Measurements from ENCODE around the gene APP.

APP gene

DNA sequence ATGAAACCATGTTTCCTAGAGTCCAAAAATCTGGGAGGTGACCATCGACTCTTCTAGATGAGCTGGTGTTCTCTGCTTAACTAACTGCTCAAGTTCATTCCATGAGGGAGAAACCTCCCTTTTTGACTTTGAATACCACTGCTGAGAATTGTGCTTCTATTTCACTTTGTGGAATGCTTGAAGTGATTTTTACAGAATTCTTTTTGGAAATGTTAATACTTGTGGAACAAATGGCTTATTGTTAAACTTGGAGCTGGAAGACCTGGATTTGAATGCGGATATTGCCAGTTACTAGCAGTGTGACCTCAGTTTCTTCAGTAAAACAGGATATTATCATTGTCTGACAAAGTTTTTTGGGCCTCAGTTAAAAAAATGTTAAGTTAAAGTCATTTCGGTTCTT is 36.5 kb upstream of the APP start:
- Histone ChIP-seq H3K79me2 (ENCODE audit: insufficient read depth, low read length) (no peaks in the 10 kb centered on the region), H3K36me3 (ENCODE audit: insufficient read depth, low read length) (no peaks in the 10 kb centered on the region), H3K27ac (ENCODE audit: low read length) (no peak overlapping the region), H3K4me1 (ENCODE audit: insufficient read depth, low read length) (peaks cover 12% of the 10 kb centered on the region), H3K9me3 (ENCODE audit: insufficient read depth, low read length, severe bottlenecking) (no peaks in the 10 kb centered on the region), H3K9ac (ENCODE audit: low read depth, low read length) (no peak overlapping the region), H2AFZ (ENCODE audit: low read depth, low read length) (no peak overlapping the region), H3K4me2 (ENCODE audit: insufficient read depth, low read length) (no peak overlapping the region), H4K20me1 (ENCODE audit: insufficient read depth, low read length) (no peaks in the 10 kb centered on the region), H3K27me3 (ENCODE audit: insufficient read depth, low read length, poor library complexity) (no peaks in the 10 kb centered on the region), H3K4me3 (ENCODE audit: low read depth in 1 of 2, low read length in 2 of 2) (no peak overlapping the region)
- no peak for ATAC-seq (ENCODE audit: insufficient read depth, low read depth)
- TF ChIP-seq, protein P1, sequence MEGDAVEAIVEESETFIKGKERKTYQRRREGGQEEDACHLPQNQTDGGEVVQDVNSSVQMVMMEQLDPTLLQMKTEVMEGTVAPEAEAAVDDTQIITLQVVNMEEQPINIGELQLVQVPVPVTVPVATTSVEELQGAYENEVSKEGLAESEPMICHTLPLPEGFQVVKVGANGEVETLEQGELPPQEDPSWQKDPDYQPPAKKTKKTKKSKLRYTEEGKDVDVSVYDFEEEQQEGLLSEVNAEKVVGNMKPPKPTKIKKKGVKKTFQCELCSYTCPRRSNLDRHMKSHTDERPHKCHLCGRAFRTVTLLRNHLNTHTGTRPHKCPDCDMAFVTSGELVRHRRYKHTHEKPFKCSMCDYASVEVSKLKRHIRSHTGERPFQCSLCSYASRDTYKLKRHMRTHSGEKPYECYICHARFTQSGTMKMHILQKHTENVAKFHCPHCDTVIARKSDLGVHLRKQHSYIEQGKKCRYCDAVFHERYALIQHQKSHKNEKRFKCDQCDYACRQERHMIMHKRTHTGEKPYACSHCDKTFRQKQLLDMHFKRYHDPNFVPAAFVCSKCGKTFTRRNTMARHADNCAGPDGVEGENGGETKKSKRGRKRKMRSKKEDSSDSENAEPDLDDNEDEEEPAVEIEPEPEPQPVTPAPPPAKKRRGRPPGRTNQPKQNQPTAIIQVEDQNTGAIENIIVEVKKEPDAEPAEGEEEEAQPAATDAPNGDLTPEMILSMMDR (IDR thresholded peaks at IDR 0.05; ENCODE audit: borderline replicate concordance, extremely low read depth, low read length, poor library complexity, severe bottlenecking): no peak
- no peak for TF ChIP-seq EZH2 (IDR thresholded peaks at IDR 0.05; ENCODE audit: borderline replicate concordance, low read depth, low read length, severe bottlenecking)
- no peak for DNase-seq

DNA sequence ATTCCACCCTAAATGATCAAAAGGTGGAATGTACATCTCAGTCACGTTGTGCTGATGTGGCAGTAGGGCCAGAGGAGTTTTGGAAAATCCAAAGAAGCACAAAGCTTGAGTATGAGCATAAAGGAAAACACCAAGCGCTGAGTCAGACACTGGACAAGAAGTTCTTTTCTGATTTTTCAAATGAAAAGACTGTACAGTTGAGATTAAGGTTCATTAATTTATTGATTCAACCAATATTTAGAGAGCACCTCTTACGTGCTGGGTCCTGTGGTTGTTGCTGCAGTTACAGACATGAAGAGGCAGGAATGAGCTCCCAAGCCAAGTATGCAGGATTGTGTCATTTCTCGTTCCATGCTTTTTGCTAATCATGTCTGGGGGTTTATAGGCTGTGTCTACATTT is 28.9 kb upstream of the APP start:
- Histone ChIP-seq H3K27me3 (ENCODE audit: insufficient read depth, low read length, poor library complexity) (no peaks in the 10 kb centered on the region), H3K9me3 (ENCODE audit: insufficient read depth, low read length, severe bottlenecking) (no peaks in the 10 kb centered on the region), H3K4me3 (ENCODE audit: low read depth in 1 of 2, low read length in 2 of 2) (no peak overlapping the region), H4K20me1 (ENCODE audit: insufficient read depth, low read length) (no peaks in the 10 kb centered on the region), H3K9ac (ENCODE audit: low read depth, low read length) (no peak overlapping the region), H3K79me2 (ENCODE audit: insufficient read depth, low read length) (no peaks in the 10 kb centered on the region), H3K4me2 (ENCODE audit: insufficient read depth, low read length) (no peak overlapping the region), H3K36me3 (ENCODE audit: insufficient read depth, low read length) (no peaks in the 10 kb centered on the region), H3K4me1 (ENCODE audit: insufficient read depth, low read length) (no peaks in the 10 kb centered on the region), H3K27ac (ENCODE audit: low read length) (no peak overlapping the region), H2AFZ (ENCODE audit: low read depth, low read length) (no peak overlapping the region)
- no peak for DNase-seq
- no peak for ATAC-seq (ENCODE audit: insufficient read depth, low read depth)
- no peak for TF ChIP-seq EZH2 (IDR thresholded peaks at IDR 0.05; ENCODE audit: borderline replicate concordance, low read depth, low read length, severe bottlenecking)
- TF ChIP-seq, protein P1 (IDR thresholded peaks at IDR 0.05; ENCODE audit: borderline replicate concordance, extremely low read depth, low read length, poor library complexity, severe bottlenecking): no peak

DNA sequence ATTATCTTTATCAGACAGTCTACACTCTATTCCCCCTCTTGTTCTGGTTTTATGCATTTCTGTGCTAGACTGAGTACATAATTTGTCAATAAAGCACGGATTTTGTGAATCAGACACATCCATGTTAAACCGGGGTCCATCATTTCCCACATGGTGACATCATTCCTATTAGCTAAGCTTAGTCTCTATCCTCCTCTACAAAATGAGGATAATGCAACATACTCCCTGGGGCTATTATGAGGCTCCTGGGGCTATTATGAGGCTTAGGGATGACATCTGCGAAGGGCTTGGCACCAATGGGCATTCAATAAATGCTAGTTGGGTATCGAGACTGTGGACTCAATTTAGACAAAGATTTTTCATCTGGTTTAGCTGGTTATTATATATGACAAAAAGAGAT is 25.1 kb upstream of the APP start:
- TF ChIP-seq, protein P1 (IDR thresholded peaks at IDR 0.05; ENCODE audit: borderline replicate concordance, extremely low read depth, low read length, poor library complexity, severe bottlenecking): no peak
- TF ChIP-seq EZH2 (IDR thresholded peaks at IDR 0.05; ENCODE audit: borderline replicate concordance, low read depth, low read length, severe bottlenecking): no peak
- Histone ChIP-seq H3K27ac (ENCODE audit: low read length) (no peak overlapping the region), H3K9ac (ENCODE audit: low read depth, low read length) (no peak overlapping the region), H3K36me3 (ENCODE audit: insufficient read depth, low read length) (no peaks in the 10 kb centered on the region), H2AFZ (ENCODE audit: low read depth, low read length) (no peak overlapping the region), H4K20me1 (ENCODE audit: insufficient read depth, low read length) (no peaks in the 10 kb centered on the region), H3K9me3 (ENCODE audit: insufficient read depth, low read length, severe bottlenecking) (no peaks in the 10 kb centered on the region), H3K4me2 (ENCODE audit: insufficient read depth, low read length) (no peak overlapping the region), H3K4me3 (ENCODE audit: low read depth in 1 of 2, low read length in 2 of 2) (no peak overlapping the region), H3K79me2 (ENCODE audit: insufficient read depth, low read length) (no peaks in the 10 kb centered on the region), H3K4me1 (ENCODE audit: insufficient read depth, low read length) (no peaks in the 10 kb centered on the region), H3K27me3 (ENCODE audit: insufficient read depth, low read length, poor library complexity) (no peaks in the 10 kb centered on the region)
- DNase-seq (no peak), ATAC-seq (ENCODE audit: insufficient read depth, low read depth) (no peak)

DNA sequence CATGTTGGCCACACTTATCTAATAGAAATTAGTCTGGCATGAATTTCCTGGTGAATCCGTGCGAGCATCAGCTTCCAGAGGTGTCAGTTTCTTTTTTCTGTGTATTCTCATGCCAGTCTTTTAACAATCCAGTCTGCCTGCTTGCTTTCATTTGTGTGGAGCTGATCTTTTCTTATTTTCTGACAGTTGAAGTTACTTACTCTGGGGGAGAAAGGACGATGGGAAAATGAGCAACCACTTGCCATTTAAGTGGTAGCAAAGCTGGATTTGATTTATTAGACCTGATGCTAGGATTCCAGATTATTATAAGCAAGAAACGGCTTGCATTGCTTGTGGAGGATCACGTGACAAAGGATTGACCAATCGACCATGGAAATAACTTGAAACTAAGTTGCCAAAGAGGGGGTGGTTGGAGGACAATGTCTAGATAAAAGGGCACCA is 24.3 kb upstream of the APP start:
- ATAC-seq (ENCODE audit: insufficient read depth, low read depth) (no peak), DNase-seq (no peak)
- Histone ChIP-seq H3K36me3 (ENCODE audit: insufficient read depth, low read length) (no peaks in the 10 kb centered on the region), H3K4me3 (ENCODE audit: low read depth in 1 of 2, low read length in 2 of 2) (no peak overlapping the region), H3K4me1 (ENCODE audit: insufficient read depth, low read length) (no peaks in the 10 kb centered on the region), H3K27me3 (ENCODE audit: insufficient read depth, low read length, poor library complexity) (no peaks in the 10 kb centered on the region), H3K4me2 (ENCODE audit: insufficient read depth, low read length) (no peak overlapping the region), H3K9ac (ENCODE audit: low read depth, low read length) (no peak overlapping the region), H3K27ac (ENCODE audit: low read length) (no peak overlapping the region), H2AFZ (ENCODE audit: low read depth, low read length) (no peak overlapping the region), H3K9me3 (ENCODE audit: insufficient read depth, low read length, severe bottlenecking) (no peaks in the 10 kb centered on the region), H4K20me1 (ENCODE audit: insufficient read depth, low read length) (no peaks in the 10 kb centered on the region), H3K79me2 (ENCODE audit: insufficient read depth, low read length) (no peaks in the 10 kb centered on the region)
- TF ChIP-seq EZH2 (IDR thresholded peaks at IDR 0.05; ENCODE audit: borderline replicate concordance, low read depth, low read length, severe bottlenecking): no peak
- TF ChIP-seq, protein P1 (IDR thresholded peaks at IDR 0.05; ENCODE audit: borderline replicate concordance, extremely low read depth, low read length, poor library complexity, severe bottlenecking): no peak
